NCI-H1417 (cell line): ENCODE data around the gene KBTBD3.

Experiments used
- DNase-seq, 3 experiments: peaks; one replicate each; lab custom pipeline; 2025; lab: John Stamatoyannopoulos, UW

Gene KBTBD3

GRCh38 chr11:106076919-106077608, at the start of gene KBTBD3:
KBTBD3 (minus strand) TSS chr11:106077347; CDS start chr11:106059097, 18,250 bp downstream.
- peak; percentile 99 to 100 (median 99) for DNase-seq

GRCh38 chr11:106121570-106122320, 44.6 kb upstream of the KBTBD3 start:
- DNase-seq: no peak

GRCh38 chr11:106105986-106106385, 28.8 kb upstream of the KBTBD3 start:
- no peak for DNase-seq

- no peak for DNase-seq
Measured at GRCh38 chr11:106101819-106102218, 24.7 kb upstream of the KBTBD3 start.

GRCh38 chr11:106101370-106101769, 24.2 kb upstream of the KBTBD3 start:
- no peak for DNase-seq

- no peak for DNase-seq
Measured at GRCh38 chr11:106098893-106099553, 21.9 kb upstream of the KBTBD3 start.

- DNase-seq: no peak
Measured at GRCh38 chr11:106092446-106092845, 15.3 kb upstream of the KBTBD3 start.

GRCh38 chr11:106091480-106092123, 14.5 kb upstream of the KBTBD3 start:
- no peak for DNase-seq

- DNase-seq: no peak
Measured at GRCh38 chr11:106088896-106089295, 11.7 kb upstream of the KBTBD3 start.

GRCh38 chr11:106087815-106088435, 10.8 kb upstream of the KBTBD3 start:
- peak; percentile 10 to 61 (median 34) for DNase-seq

GRCh38 chr11:106086850-106087249, 9.7 kb upstream of the KBTBD3 start:
- DNase-seq: no peak

- DNase-seq: no peak
Measured at GRCh38 chr11:106086135-106086534, 9.0 kb upstream of the KBTBD3 start.

GRCh38 chr11:106082096-106082495, 4.9 kb upstream of the KBTBD3 start:
- no peak for DNase-seq

GRCh38 chr11:106077609-106078455, 685 bp upstream of the KBTBD3 start, which contains the start of gene AASDHPPT:
AASDHPPT (plus strand) TSS chr11:106077662; CDS start chr11:106077711, 49 bp downstream.
- DNase-seq: peak; percentile 56 to 94 (median 91)

GRCh38 chr11:106076171-106076918, 802 bp downstream of the KBTBD3 start:
- DNase-seq: peak in 2 of 3 experiments; percentile 73 to 84

GRCh38 chr11:106072804-106073203, 4.3 kb downstream of the KBTBD3 start:
- peak in 1 of 3 experiments; percentile 38 for DNase-seq

- no peak for DNase-seq
Measured at GRCh38 chr11:106070606-106071005, 6.5 kb downstream of the KBTBD3 start.

GRCh38 chr11:106063009-106063408, 14.1 kb downstream of the KBTBD3 start:
- no peak for DNase-seq

- DNase-seq: no peak
Measured at GRCh38 chr11:106061954-106062949, 14.9 kb downstream of the KBTBD3 start.
